Thyroid gland (tissue), 4 donors: Measurements from ENCODE around the gene DCX. TPM values are rescaled to one million over a fixed set of nuclear protein-coding genes. Genes with fewer than 3 reads are reported as not detected.

Source experiments
- DNase-seq, 2 donors: peaks; one replicate each; pipeline ENCODE4 v3.0.0-alpha.2; 2019
- H3K27ac ChIP-seq, 3 donors: fragments of 200-600 bp; sonication (generic); 1 replicate in 2 of 3; 2 replicates in 1 of 3; pipeline ENCODE4 v1.5.1; 2016 to 2019; ENCODE audit warnings: mild to moderate bottlenecking in 1 of 3, moderate library complexity in 1 of 3
- H3K27me3 ChIP-seq: fragments of 200-600 bp; sonication (generic); one replicate; pipeline ENCODE4 v1.5.1; 2019
- H3K36me3 ChIP-seq, 2 donors: fragments of 200-600 bp; sonication (generic); one replicate each; pipeline ENCODE4 v1.5.1; 2016 to 2019
- H3K4me1 ChIP-seq, 2 donors: fragments of 200-600 bp; sonication (generic); one replicate each; pipeline ENCODE4 v1.5.1; 2017 to 2019
- H3K4me3 ChIP-seq, 3 donors: fragments of 200-600 bp; sonication (generic); replicated peaks in 1 of 3; 1 replicate in 2 of 3; 2 replicates in 1 of 3; pipeline ENCODE4 v1.5.1; 2016; ENCODE audit warnings: mild to moderate bottlenecking in 1 of 3
- H3K9me3 ChIP-seq: fragments of 200-600 bp; sonication (generic); one replicate; pipeline ENCODE4 v1.5.1; 2017
- CTCF ChIP-seq, 6 experiments: fragments of 200-600 bp in 3 of 6; fragments of 450-650 bp in 3 of 6; sonication (generic) in 3 of 6; IDR thresholded peaks; one replicate each; pipeline ENCODE4 v1.5.1; 2016 to 2019; ENCODE audit warnings: antibody characterized with exemption in 6 of 6, mild to moderate bottlenecking in 2 of 6, inconsistent platforms in 1 of 6, moderate library complexity in 1 of 6
- POLR2A ChIP-seq, 2 donors: fragments of 450-650 bp; IDR thresholded peaks; one replicate each; pipeline ENCODE4 v1.6.1; 2017; ENCODE audit warnings: antibody characterized with exemption in 2 of 2, mild to moderate bottlenecking in 2 of 2, moderate library complexity in 1 of 2
- WGBS, 2 donors: methylation state at CpG; one replicate each; pipeline ENCODE4 v1.1.5; 2017; 5-methylcytosine and 5-hydroxymethylcytosine counted together
- intact Hi-C: fragments of 100-400 bp; cut with DNase I; formaldehyde crosslinking; loops from one replicate; pipeline ENCODE4 v1.15.1; 2023
- total RNA-seq, 4 donors: library from RNA; depleted of rRNA; stranded (reverse); fragments of >200 nt; gene quantifications; one replicate each; pipeline ENCODE4 v1.2.3, GENCODE V29; 2016

The DCX gene
- total RNA-seq, 4 donors from 2014 or later: not detected

- Histone ChIP-seq H3K4me3 (no peak overlapping the region), H3K36me3 (no peaks in the 10 kb centered on the region), H3K9me3 (no peaks in the 10 kb centered on the region), H3K4me1 (no peaks in the 10 kb centered on the region), H3K27ac (no peak overlapping the region), H3K27me3 (no peaks in the 10 kb centered on the region)
- intact Hi-C loops: no loop called here
- no peak for DNase-seq
- 39 to 70% methylated on average over 3 of the region's 3 CpGs for WGBS, 2 donors
- TF ChIP-seq POLR2A (IDR thresholded peaks at IDR 0.05) (no peak), CTCF (IDR thresholded peaks at IDR 0.05) (no peak)
These were observed 149.9 kb downstream of the DCX start for GRCh38 chrX:111262086-111262485.

GRCh38 chrX:111260451-111260850, 151.5 kb downstream of the DCX start:
- H3K9me3 ChIP-seq: no peaks in the 10 kb centered on the region
- intact Hi-C loops: no loop called here
- H3K27me3 ChIP-seq: no peaks in the 10 kb centered on the region
- no peak overlapping the region for H3K4me3 ChIP-seq
- H3K36me3 ChIP-seq: no peaks in the 10 kb centered on the region
- H3K27ac ChIP-seq: no peak overlapping the region
- no peaks in the 10 kb centered on the region for H3K4me1 ChIP-seq
- TF ChIP-seq POLR2A (IDR thresholded peaks at IDR 0.05) (no peak), CTCF (IDR thresholded peaks at IDR 0.05) (no peak)
- DNase-seq: no peak
- 61 to 85% methylated on average over 2 to 3 of the region's 3 CpGs for WGBS, 2 donors

- no peak for DNase-seq
- Histone ChIP-seq H3K36me3 (no peaks in the 10 kb centered on the region), H3K27me3 (no peaks in the 10 kb centered on the region), H3K4me1 (no peaks in the 10 kb centered on the region), H3K4me3 (no peak overlapping the region), H3K27ac (no peak overlapping the region), H3K9me3 (no peaks in the 10 kb centered on the region)
- 81 to 90% methylated on average over 3 of the region's 3 CpGs for WGBS, 2 donors
- intact Hi-C loops: no loop called here
- TF ChIP-seq POLR2A (IDR thresholded peaks at IDR 0.05): no peak
- no peak for TF ChIP-seq CTCF (IDR thresholded peaks at IDR 0.05)
These were observed 152.4 kb downstream of the DCX start for GRCh38 chrX:111259559-111259958.

GRCh38 chrX:111257733-111258132, 154.3 kb downstream of the DCX start:
- no peaks in the 10 kb centered on the region for H3K4me1 ChIP-seq
- H3K9me3 ChIP-seq: no peaks in the 10 kb centered on the region
- no peaks in the 10 kb centered on the region for H3K36me3 ChIP-seq
- TF ChIP-seq CTCF (IDR thresholded peaks at IDR 0.05) (no peak), POLR2A (IDR thresholded peaks at IDR 0.05) (no peak)
- no peak overlapping the region for H3K4me3 ChIP-seq
- WGBS, 2 donors: 65 to 69% methylated on average over 3 of the region's 3 CpGs
- DNase-seq: no peak
- H3K27me3 ChIP-seq: no peaks in the 10 kb centered on the region
- no peak overlapping the region for H3K27ac ChIP-seq
- intact Hi-C loops: no loop called here

GRCh38 chrX:111254896-111255693, 156.9 kb downstream of the DCX start:
- no peak for DNase-seq
- no peak overlapping the region for H3K4me3 ChIP-seq
- H3K27me3 ChIP-seq: no peaks in the 10 kb centered on the region
- no peak overlapping the region for H3K27ac ChIP-seq
- intact Hi-C loops: no loop called here
- H3K36me3 ChIP-seq: no peaks in the 10 kb centered on the region
- TF ChIP-seq POLR2A (IDR thresholded peaks at IDR 0.05): no peak
- no peak for TF ChIP-seq CTCF (IDR thresholded peaks at IDR 0.05)
- H3K4me1 ChIP-seq: no peaks in the 10 kb centered on the region
- H3K9me3 ChIP-seq: no peaks in the 10 kb centered on the region
- 86 to 87% methylated on average over 7 of the region's 7 CpGs for WGBS, 2 donors
